Retina (tissue), 1 donor: ENCODE data around the gene IL1RAPL1.

Experiments
- DNase-seq: peaks from one replicate; pipeline ENCODE4 v3.0.0-alpha.2; 2016

The IL1RAPL1 gene

GRCh38 chrX:28586981-28587551, at the start of gene IL1RAPL1:
IL1RAPL1 (plus strand) TSS chrX:28587446.
- DNase-seq: peak; percentile 62

GRCh38 chrX:28542791-28543190, 44.5 kb upstream of the IL1RAPL1 start:
- no peak for DNase-seq

GRCh38 chrX:28549838-28550237, 37.4 kb upstream of the IL1RAPL1 start:
- no peak for DNase-seq

DNA sequence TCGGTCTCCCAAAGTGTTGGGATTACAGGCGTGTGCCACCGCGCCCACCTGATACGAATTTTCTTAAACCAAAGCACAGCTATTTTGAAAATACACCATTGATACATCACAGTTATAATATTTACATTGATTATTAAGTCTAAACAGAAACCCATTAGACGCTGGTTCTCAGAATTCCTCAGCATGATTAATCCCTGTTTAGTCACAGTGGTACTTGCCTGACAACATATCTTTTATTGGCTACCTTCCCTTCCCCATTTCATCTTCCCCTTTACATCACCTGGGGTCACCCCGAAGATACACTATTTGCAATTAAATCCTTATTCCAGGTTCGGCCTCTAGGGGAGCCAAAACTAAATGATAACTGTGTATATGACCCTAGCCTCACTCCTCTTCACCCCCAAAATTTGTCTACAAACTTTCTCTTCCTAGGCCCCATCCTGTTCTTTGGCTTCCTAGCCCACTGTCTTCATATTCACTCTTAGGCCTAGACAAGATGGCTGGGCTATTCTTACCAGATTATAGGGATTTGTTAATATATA, 36.8 kb upstream of the IL1RAPL1 start:
- DNase-seq: no peak

- no peak for DNase-seq
Measured at GRCh38 chrX:28552322-28552721, 34.9 kb upstream of the IL1RAPL1 start.

GRCh38 chrX:28552882-28553829, 34.1 kb upstream of the IL1RAPL1 start:
- DNase-seq: no peak

DNA sequence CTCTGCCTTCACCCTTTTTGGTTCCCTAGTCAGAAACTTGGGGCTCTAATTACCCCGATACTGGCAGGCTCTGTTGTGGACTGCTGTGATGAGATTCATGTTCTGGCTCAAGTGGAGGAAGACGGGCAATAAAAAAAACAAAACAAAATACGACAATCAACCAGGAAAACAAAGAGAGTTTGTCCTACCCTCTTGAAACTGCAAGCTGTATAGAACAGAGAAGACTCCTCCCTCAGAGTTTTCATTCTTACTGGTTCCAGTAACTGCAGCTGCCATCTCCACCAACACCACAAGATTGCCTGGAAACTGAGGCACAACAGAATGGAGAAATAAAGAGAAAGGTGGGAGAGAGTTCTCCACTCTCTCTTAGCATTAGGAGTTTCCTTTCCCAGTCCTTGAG, 11.1 kb upstream of the IL1RAPL1 start:
- no peak for DNase-seq

DNA sequence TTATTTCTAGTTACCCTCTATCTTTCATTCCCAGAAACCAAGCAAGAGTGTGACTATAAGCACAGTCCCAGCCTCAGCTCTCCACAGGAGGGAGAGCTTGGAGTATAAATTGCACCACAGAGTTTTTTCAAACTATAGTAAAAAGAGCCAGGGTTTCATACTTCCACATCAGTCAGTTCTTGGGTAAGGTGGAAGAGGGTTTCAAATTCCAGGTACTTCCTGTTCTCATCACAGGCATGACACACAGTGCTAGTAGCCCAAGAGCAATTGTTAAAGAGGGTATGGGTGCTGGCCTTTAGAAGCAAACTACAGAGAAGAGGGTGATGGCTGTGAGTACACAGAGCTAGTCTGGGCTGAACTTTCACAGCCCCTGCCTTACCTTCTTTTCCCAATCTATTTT, 5.7 kb upstream of the IL1RAPL1 start:
- no peak for DNase-seq

DNA sequence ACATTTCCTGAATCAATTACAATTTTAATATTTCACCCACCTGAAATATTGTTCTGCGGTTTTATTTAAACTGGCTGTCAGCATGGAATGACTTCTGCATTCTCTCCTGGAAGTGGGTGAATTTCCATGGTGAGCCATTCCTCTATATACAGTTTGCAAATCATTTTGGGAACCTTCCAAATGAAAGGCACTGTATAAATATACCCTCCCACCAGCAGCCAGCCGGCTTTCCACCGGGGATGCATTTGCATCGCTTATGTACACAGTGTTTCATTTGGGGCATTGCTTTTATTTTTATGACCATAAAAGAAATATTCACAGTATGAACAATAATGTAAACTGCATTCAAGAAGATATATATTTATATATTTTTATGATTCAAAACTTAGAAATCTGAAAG, 4.7 kb upstream of the IL1RAPL1 start:
- DNase-seq: no peak

DNA sequence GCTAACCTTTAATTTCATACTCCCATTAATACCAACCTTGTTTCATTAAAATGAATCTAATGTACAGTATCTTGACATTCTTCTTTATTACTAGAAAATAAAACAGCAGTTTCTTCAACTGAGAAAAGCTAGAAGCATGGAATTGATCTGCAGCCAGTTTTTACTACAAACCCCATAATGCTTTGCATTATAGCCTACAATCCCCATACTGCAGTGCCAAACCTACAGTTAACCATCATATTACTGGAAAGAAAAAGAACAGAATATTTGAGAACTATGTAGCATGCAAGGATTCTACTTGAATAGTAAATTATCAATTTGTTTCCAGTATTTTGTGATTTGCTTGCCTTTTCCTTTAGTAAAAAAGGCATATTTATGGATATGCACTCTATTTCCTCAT, 3.2 kb upstream of the IL1RAPL1 start:
- DNase-seq: no peak

DNA sequence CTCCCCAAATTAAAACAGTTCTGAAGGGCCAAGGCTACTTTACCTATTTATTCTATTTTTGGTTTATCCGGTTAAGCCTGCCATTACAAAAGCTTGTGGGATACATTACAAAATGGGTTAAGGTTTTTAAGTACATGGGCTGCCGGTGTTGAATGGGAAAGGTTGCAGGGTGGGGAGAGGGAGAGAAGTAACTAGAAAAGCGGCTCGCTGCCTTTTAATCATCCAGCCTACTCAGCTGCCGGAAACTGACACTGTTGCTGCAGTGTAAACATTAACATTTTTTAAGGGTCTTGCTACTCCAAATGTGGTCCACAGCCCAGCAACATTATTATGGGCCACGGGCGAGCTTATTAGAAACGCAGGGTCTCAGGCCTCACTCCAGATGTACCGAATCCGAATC, 1.5 kb upstream of the IL1RAPL1 start:
- DNase-seq: peak; percentile 9

DNA sequence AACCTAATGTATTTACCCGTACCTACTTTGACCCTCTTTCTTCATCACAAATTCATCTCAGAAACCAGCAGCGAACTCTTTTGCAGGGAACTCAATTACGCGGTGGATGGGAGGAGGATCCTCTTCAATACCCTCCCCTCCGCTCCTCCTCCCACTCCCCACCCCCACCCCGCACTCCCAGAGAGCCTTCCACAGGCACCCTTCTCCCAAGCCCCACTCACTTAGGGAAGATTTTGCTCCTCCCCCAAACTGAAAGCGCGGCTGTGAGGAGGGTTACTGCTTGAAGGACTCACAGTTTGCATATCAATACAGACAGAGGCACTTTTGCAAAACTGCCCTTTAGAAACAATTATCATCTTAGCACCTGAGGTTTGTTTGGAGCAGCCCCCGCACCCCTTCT, 960 bp upstream of the IL1RAPL1 start:
- peak; percentile 11 for DNase-seq

- DNase-seq: no peak
Measured at GRCh38 chrX:28589046-28589445, 1.8 kb downstream of the IL1RAPL1 start.

DNA sequence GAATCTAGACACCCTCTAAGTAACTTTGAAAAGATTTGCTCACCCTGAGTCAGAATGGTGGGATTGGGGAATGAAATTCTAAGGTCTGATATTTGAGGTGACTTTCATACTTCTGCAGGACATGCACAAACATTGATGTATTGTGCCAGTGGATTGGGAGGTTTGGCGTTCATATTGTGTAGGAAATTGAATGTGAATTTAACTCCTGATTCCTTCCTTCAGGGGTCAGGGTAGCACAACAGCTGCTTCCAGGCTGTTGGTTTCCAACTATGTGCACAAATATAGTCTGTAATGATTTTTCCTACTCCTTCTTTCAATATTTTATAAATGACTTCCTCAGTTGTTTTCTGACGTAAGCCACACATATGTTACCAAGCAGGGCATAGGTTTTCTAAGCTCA, 3.1 kb downstream of the IL1RAPL1 start:
- DNase-seq: no peak

DNA sequence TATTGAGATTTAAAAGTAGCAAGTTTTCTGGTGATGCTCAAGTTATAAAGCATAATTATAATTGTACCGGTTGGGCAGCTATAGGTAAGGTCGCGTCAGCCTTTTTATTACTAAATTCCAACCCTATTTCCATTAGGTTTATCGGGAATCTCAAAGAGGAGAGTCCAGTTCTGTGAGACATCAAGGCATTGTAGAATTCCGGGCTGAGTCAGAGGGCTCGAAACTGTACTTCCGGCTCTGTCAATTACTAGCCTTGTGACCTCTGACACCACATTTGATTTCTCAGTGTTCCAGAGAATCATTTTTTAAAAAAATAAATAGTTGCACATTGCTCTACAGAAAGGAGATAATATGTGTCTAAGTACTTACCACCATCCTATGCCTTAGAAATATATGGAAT, 4.3 kb downstream of the IL1RAPL1 start:
- DNase-seq: no peak

- DNase-seq: no peak
Measured at GRCh38 chrX:28595346-28595745, 8.1 kb downstream of the IL1RAPL1 start.

- no peak for DNase-seq
Measured at GRCh38 chrX:28599957-28600356, 12.7 kb downstream of the IL1RAPL1 start.

DNA sequence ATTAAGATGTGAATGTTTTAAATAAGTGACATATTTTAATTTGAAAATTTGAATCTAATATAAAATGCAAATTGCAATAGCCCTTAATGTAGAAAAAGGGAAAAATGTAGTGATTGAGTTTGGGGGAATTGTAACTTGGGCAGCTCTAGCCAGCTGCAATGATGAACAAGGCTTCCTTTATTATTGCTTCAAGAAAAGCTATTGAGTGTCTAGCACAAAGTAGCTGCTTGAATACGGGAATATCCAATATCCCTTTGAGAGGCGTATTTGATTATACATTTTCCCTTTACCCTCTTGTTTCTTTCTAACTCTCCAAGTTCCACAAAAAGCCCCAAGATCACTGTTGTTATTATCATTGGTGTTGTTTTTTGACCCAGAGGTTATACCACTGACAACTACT, 21.8 kb downstream of the IL1RAPL1 start:
- DNase-seq: no peak

DNA sequence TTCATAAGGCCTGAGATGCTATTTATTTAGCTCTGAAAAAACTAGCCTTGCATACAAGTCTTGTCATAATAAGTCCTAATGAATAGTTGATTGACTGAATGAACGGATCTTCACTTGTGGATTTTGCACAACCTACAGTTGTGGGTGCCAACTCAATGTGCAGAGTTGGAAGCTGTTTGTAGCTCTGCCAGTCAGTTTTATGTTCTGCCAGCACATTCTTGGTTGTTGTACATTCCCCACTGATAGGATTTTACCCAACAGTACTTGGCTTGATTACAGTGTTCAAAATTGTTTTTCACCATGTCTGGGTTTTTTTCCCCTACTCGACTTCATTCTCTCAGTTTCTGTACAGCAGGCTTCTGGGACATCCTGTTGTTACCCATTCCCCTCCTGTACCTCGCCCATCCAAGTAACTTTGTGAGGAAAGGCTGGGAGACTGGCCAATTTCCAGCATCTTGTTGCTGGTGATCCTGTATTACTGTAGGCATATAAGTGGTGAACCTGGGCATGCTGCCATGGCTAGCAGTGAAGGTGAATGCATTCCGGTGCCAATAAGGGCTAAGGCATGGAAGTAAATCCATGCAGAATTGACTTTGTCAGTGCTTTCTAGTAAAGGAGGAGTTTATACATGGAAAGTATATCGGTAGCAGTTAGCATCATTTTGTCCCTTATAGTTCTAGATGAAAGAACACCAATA, 22.8 kb downstream of the IL1RAPL1 start:
- DNase-seq: no peak

- no peak for DNase-seq
Measured at GRCh38 chrX:28610746-28611145, 23.5 kb downstream of the IL1RAPL1 start.

GRCh38 chrX:28613558-28613957, 26.3 kb downstream of the IL1RAPL1 start:
- no peak for DNase-seq

- no peak for DNase-seq
Measured at GRCh38 chrX:28625223-28625622, 38.0 kb downstream of the IL1RAPL1 start.

DNA sequence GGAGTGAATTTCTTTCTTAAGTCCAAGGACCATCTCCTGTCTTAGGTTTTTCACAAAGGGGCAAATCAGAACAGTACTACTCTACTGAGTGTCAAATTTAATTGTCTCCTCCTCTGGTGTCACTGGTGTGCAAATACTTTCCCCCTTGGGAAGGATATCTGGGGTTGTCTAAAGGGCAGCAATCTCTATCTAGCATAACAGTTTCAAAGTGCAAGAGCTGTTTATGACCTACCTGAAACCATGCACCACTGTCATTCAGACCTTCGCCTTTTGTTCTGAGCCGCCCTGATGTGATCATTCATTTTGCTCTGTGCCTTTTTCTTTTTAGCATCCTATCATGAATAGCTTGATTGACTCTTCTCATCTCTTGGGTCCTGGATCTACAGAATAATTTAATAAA, 39.3 kb downstream of the IL1RAPL1 start:
- peak; percentile 3 for DNase-seq

DNA sequence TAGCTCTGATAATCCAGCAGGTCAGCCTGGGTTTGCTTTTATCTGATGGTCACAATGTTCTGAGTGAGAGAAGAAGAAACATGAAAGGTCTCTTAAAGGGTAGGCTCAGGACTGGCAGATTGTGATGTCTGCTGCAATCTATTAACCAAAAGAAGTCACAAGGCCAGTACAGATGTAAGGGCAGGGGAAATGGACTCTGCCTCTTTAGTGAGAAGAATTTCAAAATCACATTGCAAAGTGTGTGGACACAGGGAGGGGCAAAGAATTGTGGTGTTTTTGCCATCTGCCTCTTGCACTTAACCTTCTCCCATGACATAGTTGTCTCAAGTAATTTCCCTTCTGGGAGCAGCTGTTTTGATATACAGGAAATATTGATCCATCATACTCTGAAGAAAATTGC, 40.9 kb downstream of the IL1RAPL1 start:
- DNase-seq: no peak
